ENCODE data around the gene SETD4. TPM values are rescaled to one million over a fixed set of nuclear protein-coding genes. Genes with fewer than 3 reads are reported as not detected.
"Not testable (repeated sequence)": the region's sequence is repeated elsewhere in the genome, so short reads cannot be mapped to it uniquely, and the experiment has no call there.

The SETD4 gene
- total and polyA plus RNA-seq, 7 experiments from 2014 or later, result 6.7 to 31.5 (median 20.7) TPM

GRCh38 chr21:36100971-36101641 is 40.8 kb upstream of the SETD4 start:
- H3K9me3 Mint-ChIP-seq, result peaks cover 0 to 2% (median 0%) of the 10 kb centered on the region in 11 donors
- no peak overlapping the region for H3K27ac Mint-ChIP-seq
- ATAC-seq, result no peak
- Histone ChIP-seq H3K4me1 (ENCODE audit: control insufficient read depth in 2 of 2, insufficient read depth in 2 of 2, low read length in 2 of 2) (no peaks in the 10 kb centered on the region), H3K27ac (ENCODE audit: low read depth, low read length) (no peak overlapping the region), H3K4me3 (ENCODE audit: low read length) (no peak overlapping the region), H3K9me3 (ENCODE audit: control insufficient read depth in 2 of 3, low read length in 3 of 3) (no peaks in the 10 kb centered on the region), H3K27me3 (ENCODE audit: control insufficient read depth in 2 of 2, insufficient read depth in 2 of 2, low read length in 2 of 2) (peaks cover 0 to 3% of the 10 kb centered on the region in 2 donors), H3K36me3 (ENCODE audit: control insufficient read depth in 2 of 3, insufficient read depth in 3 of 3, low read length in 3 of 3) (no peaks in the 10 kb centered on the region)
- intact Hi-C loops (cut with micrococcal nuclease), result no loop called here
- ChIA-PET CTCF (interaction anchor here (0.6 kb wide), 1 partner anchor 31 kb away, joined by 3 read pairs; the partner anchor contains the start of gene CBR1), POLR2A (interaction anchor here (0.7 kb wide), 1 partner anchor 677 kb away, joined by 3 read pairs; no protein-coding TSS in a partner anchor)
- peaks cover 0 to 5% (median 0%) of the 10 kb centered on the region in 5 donors for H3K36me3 Mint-ChIP-seq
- no peak overlapping the region for H3K4me3 Mint-ChIP-seq
- DNase-seq, result no peak
- peaks cover 3 to 12% (median 9%) of the 10 kb centered on the region in 7 donors for H3K4me1 Mint-ChIP-seq
- peaks cover 26 to 35% (median 32%) of the 10 kb centered on the region in 5 donors for H3K27me3 Mint-ChIP-seq

- H3K9me3 Mint-ChIP-seq, H3K27ac Mint-ChIP-seq: not testable (repeated sequence)
Observed at GRCh38 chr21:36099695-36100211, 39.4 kb upstream of the SETD4 start.

GRCh38 chr21:36099000-36099399 is 38.7 kb upstream of the SETD4 start:
- Histone ChIP-seq H3K36me3 (ENCODE audit: control insufficient read depth in 2 of 3, insufficient read depth in 3 of 3, low read length in 3 of 3) (no peaks in the 10 kb centered on the region), H3K4me3 (ENCODE audit: low read length) (no peak overlapping the region), H3K27me3 (ENCODE audit: control insufficient read depth in 2 of 2, insufficient read depth in 2 of 2, low read length in 2 of 2) (peaks cover 0 to 3% of the 10 kb centered on the region in 2 donors), H3K27ac (ENCODE audit: low read depth, low read length) (no peak overlapping the region), H3K4me1 (ENCODE audit: control insufficient read depth in 2 of 2, insufficient read depth in 2 of 2, low read length in 2 of 2) (no peaks in the 10 kb centered on the region), H3K9me3 (ENCODE audit: control insufficient read depth in 2 of 3, low read length in 3 of 3) (peaks cover 0 to 3% (median 0%) of the 10 kb centered on the region in 3 experiments)
- ATAC-seq (no peak), DNase-seq (no peak)
- Mint-ChIP-seq H3K27me3 (peaks cover 7 to 16% (median 11%) of the 10 kb centered on the region in 5 donors), H3K9me3 (peaks cover 0 to 5% (median 0%) of the 10 kb centered on the region in 11 donors), H3K36me3 (peaks cover 0 to 8% (median 2%) of the 10 kb centered on the region in 5 donors), H3K4me1 (peaks cover 0 to under 1% (median 0%) of the 10 kb centered on the region in 7 donors), H3K27ac (no peak overlapping the region), H3K4me3 (no peak overlapping the region)
- ChIA-PET POLR2A (no interaction called here), CTCF (interaction anchor here (1.0 kb wide), 1 partner anchor 11 kb away, joined by 3 read pairs; no protein-coding TSS in a partner anchor)
- intact Hi-C loops (cut with micrococcal nuclease), result no loop called here

More at GRCh38 chr21:36099695-36100211, 39.4 kb upstream of the SETD4 start:
- H3K4me3 ChIP-seq (ENCODE audit: low read length); H3K4me1 Mint-ChIP-seq; H3K4me3 Mint-ChIP-seq; H3K4me1 ChIP-seq (ENCODE audit: control insufficient read depth in 2 of 2, insufficient read depth in 2 of 2, low read length in 2 of 2); H3K9me3 ChIP-seq (ENCODE audit: control insufficient read depth in 2 of 3, low read length in 3 of 3); H3K27ac ChIP-seq (ENCODE audit: low read depth, low read length); H3K36me3 ChIP-seq (ENCODE audit: control insufficient read depth in 2 of 3, insufficient read depth in 3 of 3, low read length in 3 of 3); intact Hi-C loops (cut with micrococcal nuclease); POLR2A ChIA-PET; H3K36me3 Mint-ChIP-seq; H3K27me3 ChIP-seq (ENCODE audit: control insufficient read depth in 2 of 2, insufficient read depth in 2 of 2, low read length in 2 of 2); CTCF ChIA-PET; ATAC-seq; DNase-seq: not testable (repeated sequence)
- H3K27me3 Mint-ChIP-seq, result peaks cover 14 to 23% (median 19%) of the 10 kb centered on the region in 5 donors

GRCh38 chr21:36098182-36098532 is 37.8 kb upstream of the SETD4 start:
- Histone ChIP-seq H3K27me3 (ENCODE audit: control insufficient read depth in 2 of 2, insufficient read depth in 2 of 2, low read length in 2 of 2) (no peaks in the 10 kb centered on the region), H3K4me3 (ENCODE audit: low read length) (no peak overlapping the region), H3K36me3 (ENCODE audit: control insufficient read depth in 2 of 3, insufficient read depth in 3 of 3, low read length in 3 of 3) (no peaks in the 10 kb centered on the region), H3K4me1 (ENCODE audit: control insufficient read depth in 2 of 2, insufficient read depth in 2 of 2, low read length in 2 of 2) (no peaks in the 10 kb centered on the region), H3K27ac (ENCODE audit: low read depth, low read length) (no peak overlapping the region), H3K9me3 (ENCODE audit: control insufficient read depth in 2 of 3, low read length in 3 of 3) (peaks cover 0 to 10% (median 0%) of the 10 kb centered on the region in 3 experiments)
- peaks cover 3 to 11% (median 8%) of the 10 kb centered on the region in 11 donors for H3K9me3 Mint-ChIP-seq
- POLR2A ChIA-PET, result no interaction called here
- CTCF ChIA-PET, result interaction anchor here (1.0 kb wide), 1 partner anchor 11 kb away, joined by 3 read pairs; no protein-coding TSS in a partner anchor
- H3K4me1 Mint-ChIP-seq, result no peaks in the 10 kb centered on the region
- H3K27ac Mint-ChIP-seq, result no peak overlapping the region
- peaks cover 2 to 13% (median 5%) of the 10 kb centered on the region in 5 donors for H3K27me3 Mint-ChIP-seq
- intact Hi-C loops (cut with micrococcal nuclease), result no loop called here
- DNase-seq, result no peak
- peaks cover 3 to 15% (median 8%) of the 10 kb centered on the region in 5 donors for H3K36me3 Mint-ChIP-seq
- ATAC-seq, result no peak
- H3K4me3 Mint-ChIP-seq, result no peak overlapping the region

GRCh38 chr21:36097427-36098181 is 37.3 kb upstream of the SETD4 start:
- CTCF ChIA-PET, result no interaction called here
- Mint-ChIP-seq H3K4me1 (no peaks in the 10 kb centered on the region), H3K27ac (no peak overlapping the region), H3K4me3 (no peak overlapping the region), H3K27me3 (peaks cover 0 to 13% (median 5%) of the 10 kb centered on the region in 5 donors), H3K36me3 (peaks cover 3 to 15% (median 8%) of the 10 kb centered on the region in 5 donors), H3K9me3 (peaks cover 3 to 16% (median 10%) of the 10 kb centered on the region in 11 donors)
- ATAC-seq (no peak), DNase-seq (no peak)
- POLR2A ChIA-PET, result no interaction called here
- peaks cover 0 to 13% (median 0%) of the 10 kb centered on the region in 3 experiments for H3K9me3 ChIP-seq (ENCODE audit: control insufficient read depth in 2 of 3, low read length in 3 of 3)
- H3K36me3 ChIP-seq (ENCODE audit: control insufficient read depth in 2 of 3, insufficient read depth in 3 of 3, low read length in 3 of 3), result no peaks in the 10 kb centered on the region
- no peaks in the 10 kb centered on the region for H3K27me3 ChIP-seq (ENCODE audit: control insufficient read depth in 2 of 2, insufficient read depth in 2 of 2, low read length in 2 of 2)
- intact Hi-C loops (cut with micrococcal nuclease), result no loop called here
- H3K4me1 ChIP-seq (ENCODE audit: control insufficient read depth in 2 of 2, insufficient read depth in 2 of 2, low read length in 2 of 2), result no peaks in the 10 kb centered on the region
- H3K27ac ChIP-seq (ENCODE audit: low read depth, low read length), result no peak overlapping the region
- no peak overlapping the region for H3K4me3 ChIP-seq (ENCODE audit: low read length)

GRCh38 chr21:36096398-36097290 is 36.3 kb upstream of the SETD4 start:
- CTCF ChIA-PET, result interaction anchor here (0.6 to 1.5 kb wide), 3 partner anchors 8 to 52 kb away, joined by 3 read pairs; no protein-coding TSS in a partner anchor
- peaks cover 3 to 17% (median 10%) of the 10 kb centered on the region in 11 donors for H3K9me3 Mint-ChIP-seq

More at GRCh38 chr21:36096398-36097290, 36.3 kb upstream of the SETD4 start:
- no peak overlapping the region for H3K27ac Mint-ChIP-seq
- DNase-seq (no peak), ATAC-seq (no peak)
- H3K9me3 ChIP-seq (ENCODE audit: control insufficient read depth in 2 of 3, low read length in 3 of 3), result peaks cover 0 to 13% (median 0%) of the 10 kb centered on the region in 3 experiments
- H3K27ac ChIP-seq (ENCODE audit: low read depth, low read length), result no peak overlapping the region
- no peaks in the 10 kb centered on the region for H3K4me1 Mint-ChIP-seq
- no peak overlapping the region for H3K4me3 ChIP-seq (ENCODE audit: low read length)
- H3K36me3 ChIP-seq (ENCODE audit: control insufficient read depth in 2 of 3, insufficient read depth in 3 of 3, low read length in 3 of 3), result no peaks in the 10 kb centered on the region
- H3K4me3 Mint-ChIP-seq, result no peak overlapping the region
- no peaks in the 10 kb centered on the region for H3K27me3 ChIP-seq (ENCODE audit: control insufficient read depth in 2 of 2, insufficient read depth in 2 of 2, low read length in 2 of 2)
- peaks cover 3 to 15% (median 8%) of the 10 kb centered on the region in 5 donors for H3K36me3 Mint-ChIP-seq
- intact Hi-C loops (cut with micrococcal nuclease), result no loop called here
- no peaks in the 10 kb centered on the region for H3K4me1 ChIP-seq (ENCODE audit: control insufficient read depth in 2 of 2, insufficient read depth in 2 of 2, low read length in 2 of 2)
- H3K27me3 Mint-ChIP-seq, result peaks cover 0 to 13% (median 5%) of the 10 kb centered on the region in 5 donors
- POLR2A ChIA-PET, result interaction anchor here (0.7 kb wide), 1 partner anchor 196 kb away, joined by 5 read pairs; no protein-coding TSS in a partner anchor
